Colonic mucosa (tissue), 4 donors: ENCODE data around the gene ZNF814. TPM values are rescaled to one million over a fixed set of nuclear protein-coding genes. Genes with fewer than 3 reads are reported as not detected.
"Not testable (repeated sequence)": the region's sequence is repeated elsewhere in the genome, so short reads cannot be mapped to it uniquely, and the experiment has no call there.

Experiments used
- DNase-seq: peaks from one replicate; pipeline ENCODE4 v3.0.0-alpha.2; 2020
- H3K27ac ChIP-seq: fragments of 200-600 bp; one replicate; pipeline ENCODE4 v1.8.0; 2021
- H3K27me3 ChIP-seq: fragments of 200-600 bp; one replicate; pipeline ENCODE4 v1.8.0; 2021
- H3K36me3 ChIP-seq: fragments of 200-600 bp; one replicate; pipeline ENCODE4 v1.8.0; 2021
- H3K4me1 ChIP-seq: fragments of 200-600 bp; one replicate; pipeline ENCODE4 v1.8.0; 2021; ENCODE audit warnings: mild to moderate bottlenecking
- H3K4me3 ChIP-seq: fragments of 200-600 bp; one replicate; pipeline ENCODE4 v1.8.0; 2021
- H3K9ac ChIP-seq, 2 donors: one replicate each; pipeline ENCODE4 v1.7.0; 2013; ENCODE audit warnings: control low read depth in 2 of 2, low read depth in 2 of 2, low read length in 2 of 2
- H3K9me3 ChIP-seq: fragments of 200-600 bp; one replicate; pipeline ENCODE4 v1.8.0; 2021
- intact Hi-C: fragments of 100-400 bp; cut with DNase I; formaldehyde crosslinking; loops from one replicate; pipeline ENCODE4 v1.14.1; 2022
- total RNA-seq, 2 donors: library from RNA; stranded (reverse); fragmentation: NEBNext Ultra II Directional in 1 of 2; extraction: Animal tissue kit (Norgen Biotek cat#: 25700) in 1 of 2; gene quantifications; one replicate each; pipeline ENCODE4 v1.2.1, GENCODE V29; 2021
- TF ChIP-seq, protein P1 (sequence below): fragments of 200-600 bp; IDR thresholded peaks from one replicate; pipeline ENCODE4 v1.8.0; 2022; ENCODE audit warnings: antibody characterized with exemption, mild to moderate bottlenecking
- donor health status: healthy.
- donor health status: DM: no; HTN: no; CAD: no.
- donor health status: DM: no; HTN: no; CAD: no.

The ZNF814 gene
- total RNA-seq, 2 donors from 2014 or later, result 7.1 to 25.5 TPM

GRCh38 chr19:57888107-57888559 lies 704 bp downstream of the ZNF814 start:
- peak overlapping the region; percentile 48 to 83 for H3K9ac ChIP-seq
- DNase-seq, result no peak
- H3K9me3 ChIP-seq, result no peaks in the 10 kb centered on the region
- no peaks in the 10 kb centered on the region for H3K36me3 ChIP-seq
- no peaks in the 10 kb centered on the region for H3K27me3 ChIP-seq
- H3K27ac ChIP-seq, result no peak overlapping the region
- H3K4me1 ChIP-seq, result no peaks in the 10 kb centered on the region
- intact Hi-C loops, result no loop called here
- TF ChIP-seq, protein P1, sequence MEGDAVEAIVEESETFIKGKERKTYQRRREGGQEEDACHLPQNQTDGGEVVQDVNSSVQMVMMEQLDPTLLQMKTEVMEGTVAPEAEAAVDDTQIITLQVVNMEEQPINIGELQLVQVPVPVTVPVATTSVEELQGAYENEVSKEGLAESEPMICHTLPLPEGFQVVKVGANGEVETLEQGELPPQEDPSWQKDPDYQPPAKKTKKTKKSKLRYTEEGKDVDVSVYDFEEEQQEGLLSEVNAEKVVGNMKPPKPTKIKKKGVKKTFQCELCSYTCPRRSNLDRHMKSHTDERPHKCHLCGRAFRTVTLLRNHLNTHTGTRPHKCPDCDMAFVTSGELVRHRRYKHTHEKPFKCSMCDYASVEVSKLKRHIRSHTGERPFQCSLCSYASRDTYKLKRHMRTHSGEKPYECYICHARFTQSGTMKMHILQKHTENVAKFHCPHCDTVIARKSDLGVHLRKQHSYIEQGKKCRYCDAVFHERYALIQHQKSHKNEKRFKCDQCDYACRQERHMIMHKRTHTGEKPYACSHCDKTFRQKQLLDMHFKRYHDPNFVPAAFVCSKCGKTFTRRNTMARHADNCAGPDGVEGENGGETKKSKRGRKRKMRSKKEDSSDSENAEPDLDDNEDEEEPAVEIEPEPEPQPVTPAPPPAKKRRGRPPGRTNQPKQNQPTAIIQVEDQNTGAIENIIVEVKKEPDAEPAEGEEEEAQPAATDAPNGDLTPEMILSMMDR, result no peak
- peak overlapping the region; percentile 34 for H3K4me3 ChIP-seq

DNA sequence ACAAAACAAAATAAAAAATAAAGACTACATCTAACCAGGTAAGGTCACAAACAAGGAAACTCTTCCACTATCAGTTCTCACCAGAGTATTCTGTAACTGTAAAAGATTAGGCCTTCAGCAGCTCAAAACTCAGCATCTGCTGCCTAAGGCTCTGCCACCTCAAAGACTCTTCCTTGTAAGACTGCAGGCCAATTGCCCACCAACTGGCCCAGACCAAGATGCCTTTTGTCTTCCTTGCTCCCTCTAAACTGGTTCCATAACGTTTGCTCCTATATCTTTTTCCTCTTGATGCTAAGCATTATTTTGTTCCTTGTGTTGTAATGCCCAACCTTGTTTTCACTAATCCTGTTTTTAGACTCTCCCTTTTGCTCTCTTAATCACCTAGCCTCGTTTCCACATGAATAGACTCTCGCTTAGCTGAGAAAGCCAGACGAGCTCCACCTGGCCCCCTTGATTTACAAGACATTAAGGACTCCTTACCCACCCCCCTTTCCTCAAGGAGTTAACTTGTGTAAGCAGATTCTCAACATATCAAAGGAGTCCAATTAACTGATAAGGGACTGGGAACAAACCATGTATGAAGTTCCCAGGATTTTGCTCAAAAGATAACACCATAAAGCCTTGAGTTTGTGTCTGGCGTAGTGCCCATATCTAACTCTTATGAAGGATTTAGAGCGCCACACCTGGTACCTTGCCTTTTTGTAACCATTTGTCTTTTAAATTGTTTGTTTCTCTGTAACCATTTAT lies 1.5 kb downstream of the ZNF814 start:
- Histone ChIP-seq H3K27ac (no peak overlapping the region), H3K9ac (peak overlapping the region in 1 of 2 donors; percentile 55), H3K36me3 (no peaks in the 10 kb centered on the region), H3K4me3 (no peak overlapping the region), H3K9me3 (no peaks in the 10 kb centered on the region), H3K27me3 (no peaks in the 10 kb centered on the region), H3K4me1 (no peaks in the 10 kb centered on the region)
- intact Hi-C loops, result no loop called here
- peak; percentile 50 for DNase-seq
- TF ChIP-seq, protein P1, result no peak

GRCh38 chr19:57886046-57886445 lies 2.8 kb downstream of the ZNF814 start:
- Histone ChIP-seq H3K27me3 (no peaks in the 10 kb centered on the region), H3K27ac (no peak overlapping the region), H3K4me3 (no peak overlapping the region), H3K36me3 (no peaks in the 10 kb centered on the region), H3K9me3 (no peaks in the 10 kb centered on the region), H3K4me1 (no peaks in the 10 kb centered on the region), H3K9ac (no peak overlapping the region)
- TF ChIP-seq, protein P1, result no peak
- no peak for DNase-seq
- intact Hi-C loops, result no loop called here

GRCh38 chr19:57873883-57874799 lies 14.7 kb downstream of the ZNF814 start:
- H3K4me1 ChIP-seq, intact Hi-C loops, H3K36me3 ChIP-seq, DNase-seq, H3K9ac ChIP-seq, H3K27me3 ChIP-seq, H3K27ac ChIP-seq, H3K4me3 ChIP-seq: not testable (repeated sequence)
- peaks cover 17% of the 10 kb centered on the region for H3K9me3 ChIP-seq

GRCh38 chr19:57872450-57872849 lies 16.4 kb downstream of the ZNF814 start:
- Histone ChIP-seq H3K27ac (no peak overlapping the region), H3K9me3 (peaks cover 17% of the 10 kb centered on the region), H3K4me1 (no peaks in the 10 kb centered on the region), H3K4me3 (no peak overlapping the region), H3K9ac (no peak overlapping the region), H3K36me3 (no peaks in the 10 kb centered on the region), H3K27me3 (no peaks in the 10 kb centered on the region)
- TF ChIP-seq, protein P1, result no peak
- DNase-seq, result no peak
- intact Hi-C loops, result no loop called here
